ENCODE results near the gene AGPAT1.
"Not testable (repeated sequence)": the region's sequence is repeated elsewhere in the genome, so short reads cannot be mapped to it uniquely, and the experiment has no call there.

AGPAT1 gene

GRCh38 chr6:32149932-32150870 is 25.7 kb downstream of the AGPAT1 start:
- TF ChIP-seq POU2F2 (IDR thresholded peaks at IDR 0.05; ENCODE audit: low read depth, low read length), result no peak
- no peak for TF ChIP-seq POLR2A (IDR thresholded peaks at IDR 0.05; ENCODE audit: low read depth, low read length)
- TF ChIP-seq POLR2AphosphoS5 (IDR thresholded peaks at IDR 0.05; ENCODE audit: low read depth, low read length), result no peak
- TF ChIP-seq SPI1 (IDR thresholded peaks at IDR 0.05; ENCODE audit: low read depth, low read length), result no peak
- no peak for TF ChIP-seq PAX5 (IDR thresholded peaks at IDR 0.05; ENCODE audit: insufficient read depth, low read length, severe bottlenecking)
- TF ChIP-seq TAF1 (IDR thresholded peaks at IDR 0.05; ENCODE audit: low read depth, low read length), result no peak
- no peak for FAIRE-seq
- DNase-seq (ENCODE audit: insufficient read length, low spot score), result no peak

GRCh38 chr6:32149092-32149755 is 26.7 kb downstream of the AGPAT1 start:
- DNase-seq (ENCODE audit: insufficient read length, low spot score) (no peak), FAIRE-seq (no peak)
- TF ChIP-seq POLR2A (IDR thresholded peaks at IDR 0.05; ENCODE audit: low read depth, low read length), result no peak
- no peak for TF ChIP-seq PAX5 (IDR thresholded peaks at IDR 0.05; ENCODE audit: insufficient read depth, low read length, severe bottlenecking)
- TF ChIP-seq POLR2AphosphoS5 (IDR thresholded peaks at IDR 0.05; ENCODE audit: low read depth, low read length), result no peak
- no peak for TF ChIP-seq TAF1 (IDR thresholded peaks at IDR 0.05; ENCODE audit: low read depth, low read length)
- TF ChIP-seq SPI1 (IDR thresholded peaks at IDR 0.05; ENCODE audit: low read depth, low read length), result no peak
- TF ChIP-seq POU2F2 (IDR thresholded peaks at IDR 0.05; ENCODE audit: low read depth, low read length), result no peak

- FAIRE-seq (no peak), DNase-seq (ENCODE audit: insufficient read length, low spot score) (no peak)
- TF ChIP-seq POLR2AphosphoS5 (IDR thresholded peaks at IDR 0.05; ENCODE audit: low read depth, low read length), result no peak
Measured at GRCh38 chr6:32148289-32149091, 27.4 kb downstream of the AGPAT1 start.

- DNase-seq (ENCODE audit: insufficient read length, low spot score) (no peak), FAIRE-seq (no peak)
- TF ChIP-seq SPI1 (IDR thresholded peaks at IDR 0.05; ENCODE audit: low read depth, low read length) (no peak), POLR2AphosphoS5 (IDR thresholded peaks at IDR 0.05; ENCODE audit: low read depth, low read length) (no peak), TAF1 (IDR thresholded peaks at IDR 0.05; ENCODE audit: low read depth, low read length) (no peak), POU2F2 (IDR thresholded peaks at IDR 0.05; ENCODE audit: low read depth, low read length) (no peak), PAX5 (IDR thresholded peaks at IDR 0.05; ENCODE audit: insufficient read depth, low read length, severe bottlenecking) (no peak), POLR2A (IDR thresholded peaks at IDR 0.05; ENCODE audit: low read depth, low read length) (no peak)
Measured at GRCh38 chr6:32147401-32148132, 28.3 kb downstream of the AGPAT1 start.

- FAIRE-seq, result no peak
Measured at GRCh38 chr6:32146687-32147086, 29.2 kb downstream of the AGPAT1 start.

GRCh38 chr6:32146287-32146686 is 29.6 kb downstream of the AGPAT1 start:
- TF ChIP-seq SPI1 (IDR thresholded peaks at IDR 0.05; ENCODE audit: low read depth, low read length) (no peak), POU2F2 (IDR thresholded peaks at IDR 0.05; ENCODE audit: low read depth, low read length) (no peak), POLR2AphosphoS5 (IDR thresholded peaks at IDR 0.05; ENCODE audit: low read depth, low read length) (no peak), TAF1 (IDR thresholded peaks at IDR 0.05; ENCODE audit: low read depth, low read length) (no peak), PAX5 (IDR thresholded peaks at IDR 0.05; ENCODE audit: insufficient read depth, low read length, severe bottlenecking) (no peak), POLR2A (IDR thresholded peaks at IDR 0.05; ENCODE audit: low read depth, low read length) (no peak)
- no peak for DNase-seq (ENCODE audit: insufficient read length, low spot score)
- FAIRE-seq, result no peak

More at GRCh38 chr6:32146687-32147086, 29.2 kb downstream of the AGPAT1 start:
- no peak for TF ChIP-seq TAF1 (IDR thresholded peaks at IDR 0.05; ENCODE audit: low read depth, low read length)
- TF ChIP-seq POU2F2 (IDR thresholded peaks at IDR 0.05; ENCODE audit: low read depth, low read length), result no peak
- TF ChIP-seq POLR2A (IDR thresholded peaks at IDR 0.05; ENCODE audit: low read depth, low read length), result no peak
- no peak for TF ChIP-seq SPI1 (IDR thresholded peaks at IDR 0.05; ENCODE audit: low read depth, low read length)
- no peak for TF ChIP-seq POLR2AphosphoS5 (IDR thresholded peaks at IDR 0.05; ENCODE audit: low read depth, low read length)
- no peak for TF ChIP-seq PAX5 (IDR thresholded peaks at IDR 0.05; ENCODE audit: insufficient read depth, low read length, severe bottlenecking)
- DNase-seq (ENCODE audit: insufficient read length, low spot score), result no peak

GRCh38 chr6:32144238-32144637 is 31.6 kb downstream of the AGPAT1 start:
- not testable (repeated sequence) for FAIRE-seq; DNase-seq (ENCODE audit: insufficient read length, low spot score)

GRCh38 chr6:32140420-32141046 is 35.4 kb downstream of the AGPAT1 start:
- no peak for TF ChIP-seq POLR2A (IDR thresholded peaks at IDR 0.05; ENCODE audit: low read depth, low read length)
- TF ChIP-seq SPI1 (IDR thresholded peaks at IDR 0.05; ENCODE audit: low read depth, low read length), result no peak
- TF ChIP-seq PAX5 (IDR thresholded peaks at IDR 0.05; ENCODE audit: insufficient read depth, low read length, severe bottlenecking), result no peak
- no peak for TF ChIP-seq POLR2AphosphoS5 (IDR thresholded peaks at IDR 0.05; ENCODE audit: low read depth, low read length)
- TF ChIP-seq POU2F2 (IDR thresholded peaks at IDR 0.05; ENCODE audit: low read depth, low read length), result no peak
- no peak for TF ChIP-seq TAF1 (IDR thresholded peaks at IDR 0.05; ENCODE audit: low read depth, low read length)
- FAIRE-seq (no peak), DNase-seq (ENCODE audit: insufficient read length, low spot score) (no peak)

All from GM12891 (cell line).